Stimulated activated CD4-positive, alpha-beta T cell treated with anti-CD3 and anti-CD28 coated beads, TNF-alpha, amount 100 ng/mL, for 48 hours (primary cell): ENCODE data around the gene PRRC2A.

Experiments
- DNase-seq, 3 donors: peaks; one replicate each; pipeline ENCODE4 v3.0.0-alpha.2; 2020; ENCODE audit warnings: low read depth in 3 of 3

Gene PRRC2A

DNA sequence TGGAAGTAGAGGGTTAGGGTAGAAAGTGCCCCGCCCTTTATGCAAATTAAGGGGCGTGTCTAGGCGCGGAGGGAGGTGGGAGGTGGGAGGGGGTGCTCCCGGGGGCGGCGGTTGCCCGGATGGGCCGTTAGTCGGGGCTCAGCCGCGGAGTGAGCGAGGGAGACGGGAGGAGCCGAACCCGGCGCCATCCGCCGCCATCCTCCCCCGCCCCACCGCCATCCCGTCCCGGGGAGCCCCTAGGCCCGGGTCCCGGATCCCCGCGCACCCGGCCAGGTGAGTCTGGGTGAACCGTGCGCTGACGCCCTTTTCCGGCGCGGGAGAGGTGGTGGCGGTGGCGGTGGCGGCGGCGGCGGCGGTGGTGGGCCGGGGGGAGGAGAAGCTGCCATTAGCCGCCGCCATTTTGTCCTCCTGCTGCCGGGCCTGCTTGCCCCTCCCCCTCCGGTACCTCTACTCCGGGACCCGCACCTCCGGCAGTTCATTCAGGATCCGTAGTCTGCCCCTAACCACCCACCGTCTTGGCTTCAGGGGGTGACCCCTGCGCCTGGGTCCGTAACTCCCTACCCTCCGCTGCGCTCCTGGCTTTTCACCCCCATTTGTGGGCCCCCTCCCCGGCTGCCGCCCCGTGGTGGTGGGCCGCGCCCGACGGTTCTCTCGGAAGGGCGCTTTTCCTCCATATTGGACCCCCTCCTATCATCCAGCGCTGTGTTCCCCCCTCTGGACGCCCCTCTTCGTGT, at the start of gene PRRC2A:
Gene PRRC2A, plus strand, starts transcription at position 130 of the 734 bp plus-strand sequence. CDS start 2,075 bp downstream, outside the sequence.
- DNase-seq, result peak; percentile 68 to 96 (median 69)

- DNase-seq, result peak in 2 of 3 donors; percentile 75
Observed at GRCh38 chr6:31572041-31572911, 48.2 kb upstream of the PRRC2A start, which contains the start of gene LTA. Gene LTA, plus strand, starts transcription at chr6:31572289. Its CDS starts 454 bp downstream, at chr6:31572743.

- DNase-seq, result no peak
Observed at GRCh38 chr6:31573239-31574105, 47.0 kb upstream of the PRRC2A start.

GRCh38 chr6:31574106-31575061, 46.1 kb upstream of the PRRC2A start:
- no peak for DNase-seq

DNA sequence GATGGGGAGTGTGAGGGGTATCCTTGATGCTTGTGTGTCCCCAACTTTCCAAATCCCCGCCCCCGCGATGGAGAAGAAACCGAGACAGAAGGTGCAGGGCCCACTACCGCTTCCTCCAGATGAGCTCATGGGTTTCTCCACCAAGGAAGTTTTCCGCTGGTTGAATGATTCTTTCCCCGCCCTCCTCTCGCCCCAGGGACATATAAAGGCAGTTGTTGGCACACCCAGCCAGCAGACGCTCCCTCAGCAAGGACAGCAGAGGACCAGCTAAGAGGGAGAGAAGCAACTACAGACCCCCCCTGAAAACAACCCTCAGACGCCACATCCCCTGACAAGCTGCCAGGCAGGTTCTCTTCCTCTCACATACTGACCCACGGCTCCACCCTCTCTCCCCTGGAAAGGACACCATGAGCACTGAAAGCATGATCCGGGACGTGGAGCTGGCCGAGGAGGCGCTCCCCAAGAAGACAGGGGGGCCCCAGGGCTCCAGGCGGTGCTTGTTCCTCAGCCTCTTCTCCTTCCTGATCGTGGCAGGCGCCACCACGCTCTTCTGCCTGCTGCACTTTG, 45.1 kb upstream of the PRRC2A start, which contains the start of gene TNF:
Gene TNF, plus strand, starts transcription at position 231 of the 567 bp plus-strand sequence. Its CDS starts 177 bp downstream, at position 408.
- peak; percentile 77 to 85 (median 80) for DNase-seq

DNA sequence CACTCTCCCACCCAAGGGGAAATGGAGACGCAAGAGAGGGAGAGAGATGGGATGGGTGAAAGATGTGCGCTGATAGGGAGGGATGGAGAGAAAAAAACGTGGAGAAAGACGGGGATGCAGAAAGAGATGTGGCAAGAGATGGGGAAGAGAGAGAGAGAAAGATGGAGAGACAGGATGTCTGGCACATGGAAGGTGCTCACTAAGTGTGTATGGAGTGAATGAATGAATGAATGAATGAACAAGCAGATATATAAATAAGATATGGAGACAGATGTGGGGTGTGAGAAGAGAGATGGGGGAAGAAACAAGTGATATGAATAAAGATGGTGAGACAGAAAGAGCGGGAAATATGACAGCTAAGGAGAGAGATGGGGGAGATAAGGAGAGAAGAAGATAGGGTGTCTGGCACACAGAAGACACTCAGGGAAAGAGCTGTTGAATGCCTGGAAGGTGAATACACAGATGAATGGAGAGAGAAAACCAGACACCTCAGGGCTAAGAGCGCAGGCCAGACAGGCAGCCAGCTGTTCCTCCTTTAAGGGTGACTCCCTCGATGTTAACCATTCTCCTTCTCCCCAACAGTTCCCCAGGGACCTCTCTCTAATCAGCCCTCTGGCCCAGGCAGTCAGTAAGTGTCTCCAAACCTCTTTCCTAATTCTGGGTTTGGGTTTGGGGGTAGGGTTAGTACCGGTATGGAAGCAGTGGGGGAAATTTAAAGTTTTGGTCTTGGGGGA, 44.4 kb upstream of the PRRC2A start:
- DNase-seq, result no peak

DNA sequence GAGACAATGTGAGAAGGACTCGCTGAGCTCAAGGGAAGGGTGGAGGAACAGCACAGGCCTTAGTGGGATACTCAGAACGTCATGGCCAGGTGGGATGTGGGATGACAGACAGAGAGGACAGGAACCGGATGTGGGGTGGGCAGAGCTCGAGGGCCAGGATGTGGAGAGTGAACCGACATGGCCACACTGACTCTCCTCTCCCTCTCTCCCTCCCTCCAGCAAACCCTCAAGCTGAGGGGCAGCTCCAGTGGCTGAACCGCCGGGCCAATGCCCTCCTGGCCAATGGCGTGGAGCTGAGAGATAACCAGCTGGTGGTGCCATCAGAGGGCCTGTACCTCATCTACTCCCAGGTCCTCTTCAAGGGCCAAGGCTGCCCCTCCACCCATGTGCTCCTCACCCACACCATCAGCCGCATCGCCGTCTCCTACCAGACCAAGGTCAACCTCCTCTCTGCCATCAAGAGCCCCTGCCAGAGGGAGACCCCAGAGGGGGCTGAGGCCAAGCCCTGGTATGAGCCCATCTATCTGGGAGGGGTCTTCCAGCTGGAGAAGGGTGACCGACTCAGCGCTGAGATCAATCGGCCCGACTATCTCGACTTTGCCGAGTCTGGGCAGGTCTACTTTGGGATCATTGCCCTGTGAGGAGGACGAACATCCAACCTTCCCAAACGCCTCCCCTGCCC, 43.5 kb upstream of the PRRC2A start:
- no peak for DNase-seq

DNA sequence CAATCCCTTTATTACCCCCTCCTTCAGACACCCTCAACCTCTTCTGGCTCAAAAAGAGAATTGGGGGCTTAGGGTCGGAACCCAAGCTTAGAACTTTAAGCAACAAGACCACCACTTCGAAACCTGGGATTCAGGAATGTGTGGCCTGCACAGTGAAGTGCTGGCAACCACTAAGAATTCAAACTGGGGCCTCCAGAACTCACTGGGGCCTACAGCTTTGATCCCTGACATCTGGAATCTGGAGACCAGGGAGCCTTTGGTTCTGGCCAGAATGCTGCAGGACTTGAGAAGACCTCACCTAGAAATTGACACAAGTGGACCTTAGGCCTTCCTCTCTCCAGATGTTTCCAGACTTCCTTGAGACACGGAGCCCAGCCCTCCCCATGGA, 42.9 kb upstream of the PRRC2A start:
- DNase-seq, result no peak

GRCh38 chr6:31578184-31579118, 42.1 kb upstream of the PRRC2A start:
- DNase-seq, result no peak

DNA sequence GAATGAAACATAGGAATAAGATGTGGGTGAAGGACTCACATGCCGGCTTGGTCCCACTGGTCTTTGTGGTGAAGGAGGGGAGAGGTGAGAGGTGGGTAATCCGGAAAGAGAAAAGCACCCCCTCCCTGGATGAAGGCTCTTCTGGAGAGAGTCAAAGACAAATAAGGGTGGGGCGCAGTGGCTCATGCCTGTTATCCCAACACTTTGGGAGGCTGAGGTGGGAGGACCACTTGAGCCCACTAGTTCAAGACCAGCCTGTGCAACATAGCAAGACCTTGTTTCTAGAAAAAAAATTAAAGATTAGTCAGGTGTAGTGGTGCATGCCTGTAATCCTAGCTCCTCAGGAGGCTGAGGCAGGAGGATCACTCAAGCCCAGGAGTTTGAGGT, 41.4 kb upstream of the PRRC2A start:
- DNase-seq, result no peak

DNA sequence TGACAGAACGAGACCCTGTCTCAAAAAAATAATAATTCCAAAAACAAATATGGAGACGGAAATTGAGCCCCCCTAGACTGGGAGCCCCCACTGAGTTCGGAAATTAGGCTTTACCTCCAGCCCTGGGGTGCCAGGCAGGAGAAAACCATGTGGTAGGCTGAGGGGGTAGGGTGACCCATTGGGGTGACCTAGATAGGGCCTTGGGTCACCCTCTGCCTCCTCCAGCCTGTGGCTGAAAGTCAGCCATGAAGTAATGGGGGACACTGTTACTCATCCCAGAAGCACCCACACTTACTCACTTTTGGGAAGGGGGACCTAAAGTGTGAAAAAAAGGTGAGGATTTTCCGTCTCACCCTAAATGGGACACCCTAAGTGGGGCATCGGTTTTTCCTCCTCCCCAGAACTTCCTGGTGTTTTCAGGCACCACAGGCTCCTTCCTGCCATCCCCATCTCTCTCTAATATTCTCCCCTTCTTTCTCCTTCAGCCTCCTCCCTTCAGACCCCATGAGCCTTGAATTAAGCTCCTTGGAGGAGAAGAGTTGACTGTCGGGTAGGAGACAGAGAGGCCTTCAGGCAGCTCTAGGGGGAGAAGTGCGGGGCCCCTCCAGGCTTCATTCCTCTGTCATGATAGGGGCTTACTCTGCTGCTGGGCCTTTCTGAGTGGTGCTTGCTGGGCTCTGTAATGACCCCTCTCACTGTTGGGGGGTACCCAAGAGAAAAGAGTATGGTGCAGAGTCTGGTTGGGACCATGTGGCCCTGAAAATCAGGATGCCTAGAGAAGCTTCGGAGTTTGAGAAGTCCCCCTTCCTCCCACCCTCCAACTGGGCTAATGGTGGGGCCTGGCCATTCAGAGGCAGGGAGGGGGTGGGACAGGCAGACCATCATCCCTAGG, 40.7 kb upstream of the PRRC2A start:
- no peak for DNase-seq

GRCh38 chr6:31580438-31580740, 40.1 kb upstream of the PRRC2A start:
- no peak for DNase-seq

DNA sequence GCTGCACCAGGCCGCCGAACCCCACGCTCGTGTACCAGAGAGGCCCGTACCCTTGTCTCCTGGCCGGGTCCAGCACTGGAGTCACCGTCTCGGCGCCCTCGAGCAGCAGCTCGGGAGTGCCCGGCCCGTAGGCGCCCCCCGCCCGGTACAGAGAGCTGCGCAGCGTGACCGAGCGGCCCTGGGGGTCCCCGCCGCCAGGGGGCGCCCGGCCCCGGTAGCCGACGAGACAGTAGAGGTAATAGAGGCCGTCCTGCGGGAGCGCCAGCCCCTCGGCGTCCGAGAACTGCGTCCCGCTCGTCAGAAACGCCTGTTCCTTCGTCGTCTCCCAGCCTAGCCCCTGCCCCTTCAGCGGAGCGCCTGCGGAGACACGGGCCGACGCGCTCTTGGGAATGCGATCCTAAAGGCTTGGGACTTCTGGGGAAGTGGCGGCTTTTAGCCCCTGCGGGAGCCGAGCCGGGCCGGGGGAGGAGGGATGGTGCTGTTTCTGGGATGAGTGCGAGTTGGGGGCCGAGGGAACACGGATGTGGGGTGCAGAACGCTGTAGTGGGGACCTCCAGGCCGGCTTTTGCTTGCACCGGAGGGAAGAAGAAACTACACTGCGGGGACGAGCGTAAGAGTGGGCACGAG, 39.6 kb upstream of the PRRC2A start:
- DNase-seq, result peak in 2 of 3 donors; percentile 84 to 89

- DNase-seq, result no peak
Observed at GRCh38 chr6:31581434-31582229, 38.9 kb upstream of the PRRC2A start.

DNA sequence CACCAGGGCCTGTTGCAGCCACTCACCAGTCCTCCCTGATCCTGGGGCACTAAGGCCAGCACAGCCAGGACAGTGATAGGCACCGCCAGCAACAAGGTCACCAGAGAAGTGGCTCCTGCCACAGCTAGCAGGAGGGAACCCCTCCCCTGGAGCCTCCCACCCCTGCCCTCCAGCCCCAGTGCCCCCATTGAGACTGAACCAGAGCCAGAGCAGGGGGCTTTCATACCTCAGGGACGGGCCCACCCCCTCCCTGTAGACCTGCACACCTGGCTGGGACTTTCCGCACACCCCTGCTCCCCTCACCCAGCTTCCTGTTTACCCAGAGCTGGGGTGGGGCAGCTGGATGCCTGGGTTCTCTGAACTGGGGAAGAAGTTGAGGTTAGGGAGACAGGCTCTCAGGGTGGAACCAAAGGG, 38.3 kb upstream of the PRRC2A start, which contains the start of gene LTB:
Gene LTB, minus strand, starts transcription at position 195 of the 414 bp plus-strand sequence. Its CDS starts 7 bp downstream, at position 188.
- DNase-seq, result no peak
